IMR-90 (cell line): ENCODE data around the gene RLN3. TPM values are rescaled to one million over a fixed set of nuclear protein-coding genes. Genes with fewer than 3 reads are reported as not detected.

Experiments
- ATAC-seq: fragments of 200-7000 bp; cut with Tn5 transposase; 2 replicates; pipeline ENCODE4 v1.9.1; 2020; ENCODE audit warnings: low read depth, mild to moderate bottlenecking, moderate library complexity
- BruUV-seq: library from RNA; stranded (reverse); fragments of 400-500 nt; replicated peaks from 2 replicates; lab custom pipeline; 2021; lab: Mats Ljungman, UMichigan
- CTCF ChIA-PET: fragments of 300-600 bp; formaldehyde crosslinking; extraction: SDS; loops from one replicate; lab custom pipeline; 2021; ENCODE audit warnings: antibody characterized with exemption; lab: Yijun Ruan, JAX
- POLR2A ChIA-PET: fragments of 300-600 bp; sonication (Branson Sonifier 250); formaldehyde crosslinking; loops from one replicate; lab custom pipeline; 2022; ENCODE audit warnings: antibody characterized with exemption; ENCODE audit not compliant: unreplicated experiment; lab: Charles Lee
- DNase-seq: peaks from one replicate; pipeline ENCODE4 v3.0.0; 2013
- H2AFZ ChIP-seq: replicated peaks from 2 replicates; pipeline ENCODE3; 2013; ENCODE audit warnings: low read length, mild to moderate bottlenecking; ENCODE audit not compliant: poor library complexity
- H2AK5ac ChIP-seq: 2 replicates; pipeline ENCODE4 v1.6.1; 2013; ENCODE audit warnings: low read depth, low read length, inconsistent platforms
- H2AK9ac ChIP-seq: replicated peaks from 2 replicates; pipeline ENCODE3; 2013; ENCODE audit warnings: mild to moderate bottlenecking, low read depth, low read length, moderate library complexity; ENCODE audit not compliant: poor library complexity
- H2BK120ac ChIP-seq: 2 replicates; pipeline ENCODE4 v1.6.1; 2013; ENCODE audit warnings: low read depth, low read length, inconsistent platforms
- H2BK15ac ChIP-seq: 3 replicates; pipeline ENCODE4 v1.6.1; 2013; ENCODE audit warnings: low read depth, low read length, inconsistent platforms
- H2BK20ac ChIP-seq: 2 replicates; pipeline ENCODE4 v1.6.1; 2013; ENCODE audit warnings: low read depth, mild to moderate bottlenecking, inconsistent platforms, low read length, moderate library complexity
- H2BK5ac ChIP-seq: 2 replicates; pipeline ENCODE4 v1.6.1; 2013; ENCODE audit warnings: mild to moderate bottlenecking, low read depth, low read length, inconsistent platforms; ENCODE audit not compliant: poor library complexity, severe bottlenecking
- H3K14ac ChIP-seq: replicated peaks from 2 replicates; pipeline ENCODE4 v1.6.1; 2013; ENCODE audit warnings: low read depth, low read length, inconsistent platforms
- H3K18ac ChIP-seq: 2 replicates; pipeline ENCODE4 v1.6.1; 2013; ENCODE audit warnings: low read depth, low read length, control low read depth
- H3K23ac ChIP-seq: 2 replicates; pipeline ENCODE4 v1.6.1; 2013; ENCODE audit warnings: low read depth, low read length, inconsistent platforms
- H3K27ac ChIP-seq: 2 replicates; pipeline ENCODE4 v1.5.1; 2013; ENCODE audit warnings: mild to moderate bottlenecking, control low read depth, low read length; ENCODE audit not compliant: insufficient read depth
- H3K27me3 ChIP-seq: 2 replicates; pipeline ENCODE4 v1.6.1; 2013; ENCODE audit warnings: low read length; ENCODE audit not compliant: control insufficient read depth, insufficient read depth
- H3K36me3 ChIP-seq: 2 replicates; pipeline ENCODE4 v1.6.1; 2013; ENCODE audit warnings: low read length, mixed read lengths; ENCODE audit not compliant: control insufficient read depth, insufficient read depth
- H3K4ac ChIP-seq: 2 replicates; pipeline ENCODE4 v1.6.1; 2013; ENCODE audit warnings: low read depth, low read length, inconsistent platforms
- H3K4me1 ChIP-seq: 2 replicates; pipeline ENCODE4 v1.6.1; 2013; ENCODE audit warnings: low read length, mixed read lengths; ENCODE audit not compliant: control insufficient read depth, insufficient read depth
- H3K4me2 ChIP-seq: 2 replicates; pipeline ENCODE4 v1.6.1; 2013; ENCODE audit warnings: low read depth, mild to moderate bottlenecking, control low read depth, low read length, moderate library complexity
- H3K4me3 ChIP-seq: 2 replicates; pipeline ENCODE4 v1.5.1; 2013; ENCODE audit warnings: low read depth, mild to moderate bottlenecking, control low read depth, low read length, moderate library complexity; ENCODE audit not compliant: insufficient read depth
- H3K56ac ChIP-seq: 2 replicates; pipeline ENCODE4 v1.6.1; 2013; ENCODE audit warnings: low read length, inconsistent platforms; ENCODE audit not compliant: insufficient read depth; ENCODE audit errors: extremely low read depth
- H3K79me1 ChIP-seq, 2 experiments: 2 replicates each; pipeline ENCODE4 v1.6.1; 2013; ENCODE audit warnings: low read length in 2 of 2, inconsistent platforms in 1 of 2, low read depth in 1 of 2
- H3K9ac ChIP-seq: 2 replicates; pipeline ENCODE4 v1.6.1; 2013; ENCODE audit warnings: low read depth, low read length, control low read depth
- H3K9me1 ChIP-seq: 2 replicates; pipeline ENCODE4 v1.6.1; 2013; ENCODE audit warnings: low read length, inconsistent platforms; ENCODE audit not compliant: insufficient read depth
- H3K9me3 ChIP-seq: 2 replicates; pipeline ENCODE4 v1.6.1; 2013; ENCODE audit warnings: low read length; ENCODE audit not compliant: control insufficient read depth, insufficient read depth
- H4K20me1 ChIP-seq: 2 replicates; pipeline ENCODE4 v1.6.1; 2013; ENCODE audit warnings: low read length, inconsistent platforms; ENCODE audit not compliant: insufficient read depth
- H4K5ac ChIP-seq: 2 replicates; pipeline ENCODE4 v1.6.1; 2013; ENCODE audit warnings: mild to moderate bottlenecking, low read depth, low read length, control low read depth
- H4K8ac ChIP-seq, 2 experiments: 2 replicates each; pipeline ENCODE4 v1.6.1; 2013; ENCODE audit warnings: low read depth in 2 of 2, low read length in 2 of 2, control low read depth in 1 of 2, inconsistent platforms in 1 of 2
- H4K91ac ChIP-seq: 2 replicates; pipeline ENCODE4 v1.6.1; 2013; ENCODE audit warnings: low read depth, low read length, inconsistent platforms; ENCODE audit not compliant: insufficient read depth
- BHLHE40 ChIP-seq: fragments of 150-350 bp; IDR thresholded peaks from 2 replicates; pipeline ENCODE4 v1.6.1; 2016; ENCODE audit warnings: mild to moderate bottlenecking, low read depth, low read length
- CEBPB ChIP-seq: IDR thresholded peaks from 2 replicates; pipeline ENCODE4 v1.6.1; 2012; ENCODE audit warnings: low read depth, low read length, improper control_type of control experiment
- CHD1 ChIP-seq: IDR thresholded peaks from 2 replicates; pipeline ENCODE4 v1.6.1; 2012; ENCODE audit warnings: low read depth, low read length, improper control_type of control experiment
- FOS ChIP-seq: fragments of 150-350 bp; IDR thresholded peaks from 2 replicates; pipeline ENCODE4 v1.6.1; 2016; ENCODE audit warnings: low read depth, low read length
- MAFK ChIP-seq: IDR thresholded peaks from 2 replicates; pipeline ENCODE4 v1.6.1; 2012; ENCODE audit warnings: low read depth, low read length, improper control_type of control experiment
- MAZ ChIP-seq: IDR thresholded peaks from 2 replicates; pipeline ENCODE4 v1.6.1; 2012; ENCODE audit warnings: low read depth, mild to moderate bottlenecking, low read length, improper control_type of control experiment, moderate library complexity, borderline replicate concordance
- MXI1 ChIP-seq: IDR thresholded peaks from 2 replicates; pipeline ENCODE4 v1.6.1; 2012; ENCODE audit warnings: low read depth, mild to moderate bottlenecking, low read length, moderate library complexity, borderline replicate concordance
- NFE2L2 ChIP-seq: fragments of 150-350 bp; IDR thresholded peaks from 2 replicates; pipeline ENCODE4 v1.6.1; 2016; ENCODE audit warnings: low read depth, mild to moderate bottlenecking, low read length
- POLR2A ChIP-seq: IDR thresholded peaks from 2 replicates; pipeline ENCODE4 v1.6.1; 2012; ENCODE audit warnings: mild to moderate bottlenecking, low read depth, low read length
- RAD21 ChIP-seq: IDR thresholded peaks from 2 replicates; pipeline ENCODE4 v1.6.1; 2012; ENCODE audit warnings: low read length, improper control_type of control experiment
- RCOR1 ChIP-seq: IDR thresholded peaks from 2 replicates; pipeline ENCODE4 v1.6.1; 2012; ENCODE audit warnings: mild to moderate bottlenecking, low read length, improper control_type of control experiment; ENCODE audit not compliant: insufficient replicate concordance
- RFX5 ChIP-seq: IDR thresholded peaks from 2 replicates; pipeline ENCODE4 v1.8.0; 2012; ENCODE audit warnings: low read depth, mild to moderate bottlenecking, low read length, moderate library complexity
- SMC3 ChIP-seq: fragments of 150-350 bp; IDR thresholded peaks from 2 replicates; pipeline ENCODE4 v1.6.1; 2016; ENCODE audit warnings: low read depth, mild to moderate bottlenecking, antibody characterized with exemption, low read length, moderate library complexity
- WGBS, 2 experiments: methylation state at CpG; one replicate each; pipeline versions ENCODE4 v1.1.5 to v1.1.7; 2013; ENCODE audit warnings: missing lambda C conversion rate in 2 of 2; ENCODE audit not compliant: insufficient read length in 1 of 2; ENCODE audit errors: extremely low coverage in 2 of 2; 5-methylcytosine and 5-hydroxymethylcytosine counted together
- dilution Hi-C: fragments of 300-500 bp; cut with HindIII; formaldehyde crosslinking; loops from one replicate; pipeline ENCODE4 v1.14.3; 2018; ENCODE audit warnings: low sequenced_read_pairs; ENCODE audit not compliant: unreplicated experiment
- in situ Hi-C: fragments of 300-500 bp; cut with MboI; formaldehyde crosslinking; loops from 3 replicates; pipeline ENCODE4 v1.14.3; 2019; ENCODE audit warnings: low sequenced_read_pairs, inconsistent platforms, mixed read lengths
- intact Hi-C: fragments of 100-400 bp; cut with micrococcal nuclease; formaldehyde crosslinking; loops from 2 replicates; pipeline ENCODE4 v1.10.0; 2022
- polyA plus RNA-seq, 3 experiments: library from polyadenylated mRNA; depleted of rRNA; stranded (reverse); fragments of >200 nt; gene quantifications; 2 replicates each; pipeline ENCODE4 v1.2.3, GENCODE V29; 2012; ENCODE audit warnings: low replicate concordance in 1 of 3
- total RNA-seq: library from RNA; depleted of rRNA; stranded (reverse); fragments of >200 nt; gene quantifications from 2 replicates; pipeline ENCODE4 v1.2.3, GENCODE V29; 2012
- TF ChIP-seq, protein P1 (sequence below): conservative IDR thresholded peaks from 2 replicates; pipeline ENCODE4 v1.5.1; 2012; ENCODE audit warnings: mild to moderate bottlenecking, low read depth, low read length, improper control_type of control experiment
- TF ChIP-seq, protein P2 (sequence below): fragments of 150-350 bp; IDR thresholded peaks from 2 replicates; pipeline ENCODE4 v1.6.1; 2017; ENCODE audit warnings: mild to moderate bottlenecking, antibody characterized with exemption, low read length, low read depth

RLN3 gene
- total and polyA plus RNA-seq, 2 of the 4 experiments (the other 2 are of a cell fraction), result not detected

DNA sequence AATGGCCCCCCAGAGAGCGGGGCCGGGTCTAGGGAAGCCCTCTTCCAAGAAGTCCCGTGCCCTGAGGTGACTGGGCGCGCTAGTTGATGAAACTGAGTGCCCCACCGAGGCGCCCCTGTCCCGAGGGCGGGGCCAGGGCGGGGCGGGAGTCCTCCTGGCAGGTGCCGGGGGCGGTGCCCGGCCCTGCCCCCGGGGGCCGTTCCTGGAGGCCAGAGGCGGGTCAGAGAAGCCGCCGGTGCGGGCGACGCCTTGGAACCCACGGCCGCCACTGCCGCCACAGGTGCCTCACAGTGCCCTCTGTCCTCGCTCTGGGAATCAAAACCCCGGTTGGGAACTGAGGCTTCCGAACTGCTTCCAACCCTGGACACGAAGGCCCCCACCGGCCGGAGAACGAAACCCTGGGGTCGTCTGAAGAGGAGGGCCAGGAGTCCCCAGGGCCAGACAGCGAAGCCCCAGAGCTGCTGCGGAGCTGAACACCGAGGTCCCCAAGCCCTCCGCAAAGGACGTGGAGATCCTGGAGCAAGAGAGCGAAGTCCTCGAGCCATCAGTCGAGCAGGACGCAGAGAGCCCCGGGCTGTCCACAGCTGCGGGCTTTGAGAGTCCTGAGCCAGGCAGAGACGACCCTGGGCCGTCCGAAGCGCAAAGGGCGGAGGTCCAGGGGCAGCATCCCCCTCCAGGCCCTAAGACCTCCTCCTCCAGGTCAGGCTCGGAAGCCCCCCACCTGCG lies 44.8 kb downstream of the RLN3 start, which contains the start of gene MISP3:
Gene MISP3 (plus strand): TSS at position 252 of the 726 bp plus-strand sequence. CDS start 524 bp downstream, outside the sequence.
- no peak within 1 kb of the TSS for H4K5ac ChIP-seq
- H4K20me1 ChIP-seq, result no peaks in the 10 kb centered on the region
- H3K27ac ChIP-seq, result no peak within 1 kb of the TSS; the same call in 1 of the 2 replicates
- ATAC-seq (no peak), DNase-seq (no peak)
- no peak within 1 kb of the TSS; the same call in 1 of the 2 replicates for H4K91ac ChIP-seq
- H2BK5ac ChIP-seq, result peak within 1 kb of the TSS; percentile 1
- 9% methylated on average over 25 of the region's 51 CpGs; no CpG with 5 or more reads in 1 of the 2 experiments for WGBS, 2 experiments
- no peak within 1 kb of the TSS for H2BK15ac ChIP-seq
- intact Hi-C loops (no loop called here), dilution Hi-C loops (no loop called here), in situ Hi-C loops (loop anchor here (5.0 kb wide), 1 partner anchor 190 kb away; no protein-coding TSS in a partner anchor)
- peak within 1 kb of the TSS; percentile 36 to 78; a peak in 2 of 4 replicates for H4K8ac ChIP-seq
- H3K18ac ChIP-seq, result no peak within 1 kb of the TSS
- peak within 1 kb of the TSS; percentile 85 for H2AK9ac ChIP-seq
- H3K36me3 ChIP-seq, result no peaks in the 10 kb centered on the region
- peaks cover 0 to 14% of the 10 kb centered on the region in 2 experiments; a peak in 1 of 4 replicates for H3K79me1 ChIP-seq
- H3K9me1 ChIP-seq, result no peaks in the 10 kb centered on the region
- peak within 1 kb of the TSS; percentile 96 for H2AFZ ChIP-seq
- no TSS peak for BruUV-seq
- H3K9me3 ChIP-seq, result no peaks in the 10 kb centered on the region
- no peak within 1 kb of the TSS for H2BK120ac ChIP-seq
- H3K4me2 ChIP-seq, result peak within 1 kb of the TSS; percentile 93
- H3K4ac ChIP-seq, result no peak within 1 kb of the TSS; the same call in 1 of the 2 replicates
- ChIA-PET CTCF (interaction anchor here (1.0 to 1.3 kb wide), 4 partner anchors 13 to 332 kb away, joined by 3 to 4 read pairs (median 3); no protein-coding TSS in a partner anchor), POLR2A (interaction anchor here (0.6 kb wide), 1 partner anchor 1710 kb away, joined by 10 read pairs; no protein-coding TSS in a partner anchor)
- peaks cover 10% of the 10 kb centered on the region for H3K4me1 ChIP-seq
- no peak within 1 kb of the TSS for H3K56ac ChIP-seq
- H3K14ac ChIP-seq, result no peak within 1 kb of the TSS
- H3K27me3 ChIP-seq, result peaks cover 2% of the 10 kb centered on the region; the same call in 1 of the 2 replicates
- no peak within 1 kb of the TSS for H2BK20ac ChIP-seq
- no peak within 1 kb of the TSS for H2AK5ac ChIP-seq
- H3K23ac ChIP-seq, result peak within 1 kb of the TSS; percentile 78; the same call in 1 of the 2 replicates
- peak within 1 kb of the TSS; percentile 61 for H3K4me3 ChIP-seq
- peak within 1 kb of the TSS; percentile 57; the same call in 1 of the 2 replicates for H3K9ac ChIP-seq
- no peak for TF ChIP-seq CEBPB
- no peak for TF ChIP-seq CHD1
- TF ChIP-seq, protein P1, sequence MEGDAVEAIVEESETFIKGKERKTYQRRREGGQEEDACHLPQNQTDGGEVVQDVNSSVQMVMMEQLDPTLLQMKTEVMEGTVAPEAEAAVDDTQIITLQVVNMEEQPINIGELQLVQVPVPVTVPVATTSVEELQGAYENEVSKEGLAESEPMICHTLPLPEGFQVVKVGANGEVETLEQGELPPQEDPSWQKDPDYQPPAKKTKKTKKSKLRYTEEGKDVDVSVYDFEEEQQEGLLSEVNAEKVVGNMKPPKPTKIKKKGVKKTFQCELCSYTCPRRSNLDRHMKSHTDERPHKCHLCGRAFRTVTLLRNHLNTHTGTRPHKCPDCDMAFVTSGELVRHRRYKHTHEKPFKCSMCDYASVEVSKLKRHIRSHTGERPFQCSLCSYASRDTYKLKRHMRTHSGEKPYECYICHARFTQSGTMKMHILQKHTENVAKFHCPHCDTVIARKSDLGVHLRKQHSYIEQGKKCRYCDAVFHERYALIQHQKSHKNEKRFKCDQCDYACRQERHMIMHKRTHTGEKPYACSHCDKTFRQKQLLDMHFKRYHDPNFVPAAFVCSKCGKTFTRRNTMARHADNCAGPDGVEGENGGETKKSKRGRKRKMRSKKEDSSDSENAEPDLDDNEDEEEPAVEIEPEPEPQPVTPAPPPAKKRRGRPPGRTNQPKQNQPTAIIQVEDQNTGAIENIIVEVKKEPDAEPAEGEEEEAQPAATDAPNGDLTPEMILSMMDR, result no peak
- TF ChIP-seq, protein P2, sequence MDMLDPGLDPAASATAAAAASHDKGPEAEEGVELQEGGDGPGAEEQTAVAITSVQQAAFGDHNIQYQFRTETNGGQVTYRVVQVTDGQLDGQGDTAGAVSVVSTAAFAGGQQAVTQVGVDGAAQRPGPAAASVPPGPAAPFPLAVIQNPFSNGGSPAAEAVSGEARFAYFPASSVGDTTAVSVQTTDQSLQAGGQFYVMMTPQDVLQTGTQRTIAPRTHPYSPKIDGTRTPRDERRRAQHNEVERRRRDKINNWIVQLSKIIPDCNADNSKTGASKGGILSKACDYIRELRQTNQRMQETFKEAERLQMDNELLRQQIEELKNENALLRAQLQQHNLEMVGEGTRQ, result no peak
- no peak for TF ChIP-seq RAD21
- no peak for TF ChIP-seq MXI1
- TF ChIP-seq BHLHE40, result no peak
- TF ChIP-seq FOS, result no peak
- no peak for TF ChIP-seq POLR2A
- TF ChIP-seq RFX5, result no peak
- no peak for TF ChIP-seq MAZ
- no peak for TF ChIP-seq SMC3
- no peak for TF ChIP-seq NFE2L2
- TF ChIP-seq MAFK, result no peak
- TF ChIP-seq RCOR1, result no peak
